D721Med (cell line): ENCODE data around the gene ZNF273.
"Not testable (repeated sequence)": the region's sequence is repeated elsewhere in the genome, so short reads cannot be mapped to it uniquely, and the experiment has no call there.

Source experiments
- DNase-seq: peaks from one replicate; pipeline ENCODE4 v3.0.0; 2011; ENCODE audit warnings: low spot score; ENCODE audit not compliant: insufficient read length
- FAIRE-seq: peaks from 2 replicates; lab custom pipeline; 2011; peaks lifted over from hg19 to GRCh38; lab: Jason Lieb, UNC
- TF ChIP-seq, protein P1 (sequence below): IDR thresholded peaks from 2 replicates; pipeline ENCODE4 v1.5.1; 2012; ENCODE audit warnings: mild to moderate bottlenecking, control low read depth; ENCODE audit not compliant: insufficient read depth; ENCODE audit errors: missing control alignments

The ZNF273 gene

DNA sequence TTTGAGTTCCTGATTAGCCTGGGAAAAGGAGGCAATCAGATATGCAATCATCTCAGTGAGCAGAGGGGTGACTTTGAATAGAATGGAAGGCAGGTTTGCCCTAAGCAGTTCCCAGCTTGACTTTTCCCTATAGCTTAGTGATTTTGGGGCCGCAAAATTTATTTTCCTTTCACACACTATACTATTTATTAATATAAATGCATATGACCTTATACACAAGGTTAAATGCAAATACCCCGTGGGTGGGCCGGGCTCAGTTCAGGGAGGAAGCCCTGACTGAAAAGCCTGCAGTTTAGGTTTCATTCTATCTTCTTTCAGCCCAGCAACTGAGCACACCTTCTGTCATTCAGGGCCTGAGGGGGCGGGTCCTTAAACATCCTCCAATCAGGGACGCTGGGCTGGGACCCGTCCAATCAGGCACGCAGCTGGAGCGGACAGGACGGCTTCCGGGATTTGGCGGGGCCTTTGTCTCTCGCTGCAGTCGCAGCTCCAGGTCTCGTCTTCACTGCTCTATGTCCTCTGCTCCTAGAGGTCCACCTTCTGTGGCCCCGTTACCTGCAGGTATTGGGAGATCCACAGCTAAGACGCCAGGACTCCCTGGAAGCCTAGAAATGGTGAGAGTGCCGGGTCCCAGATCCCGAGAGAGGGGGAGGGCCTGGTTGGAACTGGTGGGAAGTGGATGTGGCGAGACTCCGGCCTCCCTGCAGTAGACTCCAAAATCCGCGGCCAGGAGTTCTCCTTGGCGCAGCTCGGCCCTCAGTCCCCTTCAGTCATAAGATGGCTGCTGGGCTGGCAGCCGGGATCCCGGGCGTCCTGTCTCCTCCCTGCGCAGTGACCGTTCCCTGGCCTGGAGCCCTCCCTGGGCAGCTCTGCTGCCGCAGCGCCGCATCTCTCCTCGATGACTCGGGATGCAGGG lies at the start of gene ZNF273:
ZNF273 (plus strand) TSS at position 468 of the 916 bp plus-strand sequence; CDS start at position 513, 45 bp downstream.
- FAIRE-seq (no peak), DNase-seq (no peak)
- TF ChIP-seq, protein P1, sequence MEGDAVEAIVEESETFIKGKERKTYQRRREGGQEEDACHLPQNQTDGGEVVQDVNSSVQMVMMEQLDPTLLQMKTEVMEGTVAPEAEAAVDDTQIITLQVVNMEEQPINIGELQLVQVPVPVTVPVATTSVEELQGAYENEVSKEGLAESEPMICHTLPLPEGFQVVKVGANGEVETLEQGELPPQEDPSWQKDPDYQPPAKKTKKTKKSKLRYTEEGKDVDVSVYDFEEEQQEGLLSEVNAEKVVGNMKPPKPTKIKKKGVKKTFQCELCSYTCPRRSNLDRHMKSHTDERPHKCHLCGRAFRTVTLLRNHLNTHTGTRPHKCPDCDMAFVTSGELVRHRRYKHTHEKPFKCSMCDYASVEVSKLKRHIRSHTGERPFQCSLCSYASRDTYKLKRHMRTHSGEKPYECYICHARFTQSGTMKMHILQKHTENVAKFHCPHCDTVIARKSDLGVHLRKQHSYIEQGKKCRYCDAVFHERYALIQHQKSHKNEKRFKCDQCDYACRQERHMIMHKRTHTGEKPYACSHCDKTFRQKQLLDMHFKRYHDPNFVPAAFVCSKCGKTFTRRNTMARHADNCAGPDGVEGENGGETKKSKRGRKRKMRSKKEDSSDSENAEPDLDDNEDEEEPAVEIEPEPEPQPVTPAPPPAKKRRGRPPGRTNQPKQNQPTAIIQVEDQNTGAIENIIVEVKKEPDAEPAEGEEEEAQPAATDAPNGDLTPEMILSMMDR: no peak

DNA sequence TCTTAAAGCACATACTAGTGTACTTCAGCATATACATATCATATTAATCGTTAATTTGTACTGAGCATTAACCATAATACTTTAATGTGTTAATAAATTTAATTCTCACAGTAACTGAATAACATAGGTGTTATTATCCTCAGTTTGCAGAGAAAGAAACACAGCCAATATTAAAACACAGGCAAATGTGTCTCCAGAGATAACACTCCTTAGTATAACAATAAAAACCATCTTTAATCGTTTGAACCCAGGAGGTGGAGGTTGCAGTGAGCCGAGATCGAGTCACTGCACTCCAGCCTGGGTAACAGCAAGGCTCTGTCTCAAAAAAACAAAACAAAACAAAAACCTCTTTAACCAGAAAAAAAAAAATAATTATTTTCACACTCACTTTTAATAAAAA lies 49.4 kb upstream of the ZNF273 start:
- no peak for DNase-seq

DNA sequence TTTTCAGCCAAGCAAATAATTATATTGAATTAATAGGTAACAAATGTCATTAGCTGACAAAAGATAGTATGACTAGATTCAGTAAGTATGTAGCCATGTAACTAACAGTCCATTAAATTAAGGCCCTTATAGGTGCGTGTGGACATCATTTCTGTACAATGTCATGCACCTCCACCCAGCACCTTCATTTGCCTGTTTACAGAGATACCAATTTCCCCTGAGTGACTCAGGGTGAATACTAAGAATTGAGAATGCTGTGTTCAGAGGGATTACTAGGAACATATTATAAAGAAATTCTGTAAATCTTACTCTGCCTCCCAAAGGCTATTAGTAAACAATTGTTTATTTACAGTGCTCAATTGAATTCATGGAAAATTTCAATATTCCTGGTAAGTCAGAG lies 48.1 kb upstream of the ZNF273 start:
- DNase-seq: no peak
- no peak for FAIRE-seq
- TF ChIP-seq, protein P1: no peak

More for the DNA sequence above, 49.4 kb upstream of the ZNF273 start:
- TF ChIP-seq, protein P1: no peak
- FAIRE-seq: no peak

DNA sequence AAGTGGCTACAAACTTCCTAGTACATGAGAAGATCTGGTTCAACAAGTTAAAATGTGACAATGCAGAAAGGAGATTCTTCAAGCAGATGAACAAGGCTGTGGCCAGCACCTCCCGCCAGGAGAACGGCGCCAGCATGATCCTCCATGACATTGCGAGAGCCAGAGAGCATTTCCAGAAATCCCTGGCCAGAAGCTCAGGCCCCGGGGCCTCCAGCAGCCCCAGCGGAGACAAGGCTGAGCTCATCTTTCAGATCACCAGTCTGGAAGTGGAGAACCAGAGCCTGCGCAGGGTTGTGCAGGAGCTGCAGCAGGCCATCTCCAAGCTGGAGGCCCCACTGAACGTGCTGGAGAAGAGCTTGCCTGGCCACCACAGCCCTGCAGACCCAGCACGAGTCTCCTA lies 40.1 kb upstream of the ZNF273 start:
- DNase-seq (no peak), FAIRE-seq (no peak)
- TF ChIP-seq, protein P1: no peak

DNA sequence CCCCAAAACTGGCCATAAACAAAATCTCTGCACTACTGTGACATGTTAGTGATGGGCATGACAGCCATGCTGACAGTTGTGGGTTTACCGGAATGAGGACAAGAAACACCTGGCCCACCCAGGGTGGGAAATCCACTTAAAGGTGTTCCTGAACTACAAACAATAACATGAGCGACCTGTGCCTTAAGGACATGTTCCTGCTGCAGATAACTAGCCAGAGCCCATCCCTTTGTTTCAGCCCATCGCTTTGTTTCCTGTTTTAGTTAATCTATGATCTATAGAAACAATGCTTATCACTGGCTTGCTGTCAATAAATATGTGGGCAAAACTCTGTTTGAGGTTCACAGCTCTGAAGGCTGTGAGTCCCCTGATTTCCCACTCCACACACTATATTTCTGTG lies 39.5 kb upstream of the ZNF273 start:
- FAIRE-seq, DNase-seq: not testable (repeated sequence)

DNA sequence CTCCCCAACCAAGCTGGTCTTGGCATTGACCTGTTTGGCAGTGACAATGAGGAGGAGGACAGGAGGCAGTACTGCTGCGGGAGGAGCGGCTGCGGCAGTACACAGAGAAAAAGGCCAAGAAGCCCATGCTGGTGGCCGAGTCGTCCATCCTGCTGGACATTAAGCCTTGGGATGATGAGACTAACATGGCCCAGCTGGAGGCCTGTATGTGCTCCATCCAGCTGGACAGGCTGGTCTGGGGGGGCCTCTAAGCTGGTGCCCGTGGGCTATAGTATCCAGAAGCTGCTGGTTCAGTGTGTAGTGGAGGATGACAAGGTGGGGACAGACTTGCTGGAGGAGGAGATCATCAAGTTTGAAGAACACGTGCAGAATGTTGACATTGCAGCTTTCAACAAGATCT lies 39.1 kb upstream of the ZNF273 start:
- peak; percentile 7 for DNase-seq
- no peak for FAIRE-seq
- TF ChIP-seq, protein P1: no peak

DNA sequence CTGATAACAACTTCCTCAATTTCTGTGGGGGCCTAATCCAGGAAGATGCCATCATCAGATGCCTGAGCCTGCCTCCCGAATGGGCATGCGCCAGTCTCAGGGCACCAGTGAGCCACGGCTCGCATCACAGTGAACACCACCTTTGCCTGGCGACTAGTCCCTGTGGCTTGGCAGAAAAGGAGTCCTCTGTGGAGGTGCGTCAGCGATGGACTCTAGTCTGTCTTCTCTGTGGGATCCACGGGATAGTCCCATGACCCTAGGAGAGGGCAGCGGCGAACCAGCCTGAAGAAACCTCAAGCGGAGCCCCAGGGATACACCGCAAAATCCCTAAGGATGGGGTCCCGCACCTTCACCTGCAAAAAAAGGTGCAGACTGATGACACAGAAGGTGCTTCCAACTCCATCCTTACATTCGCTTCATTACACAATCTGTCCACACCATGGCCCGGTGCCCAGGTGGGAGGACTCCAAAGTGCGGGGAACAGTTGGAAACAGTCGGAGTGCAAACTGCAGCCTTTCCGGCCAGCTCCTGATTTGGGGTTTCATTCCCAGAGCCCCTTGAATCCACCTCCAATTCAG lies 35.1 kb upstream of the ZNF273 start:
- TF ChIP-seq, protein P1: no peak
- no peak for FAIRE-seq
- DNase-seq: no peak
